ENCODE data around the gene DBI. TPM values are rescaled to one million over a fixed set of nuclear protein-coding genes. Genes with fewer than 3 reads are reported as not detected.

DBI gene
- total and polyA plus RNA-seq, 2 experiments from 2014 or later, result 171 to 873 TPM

DNA sequence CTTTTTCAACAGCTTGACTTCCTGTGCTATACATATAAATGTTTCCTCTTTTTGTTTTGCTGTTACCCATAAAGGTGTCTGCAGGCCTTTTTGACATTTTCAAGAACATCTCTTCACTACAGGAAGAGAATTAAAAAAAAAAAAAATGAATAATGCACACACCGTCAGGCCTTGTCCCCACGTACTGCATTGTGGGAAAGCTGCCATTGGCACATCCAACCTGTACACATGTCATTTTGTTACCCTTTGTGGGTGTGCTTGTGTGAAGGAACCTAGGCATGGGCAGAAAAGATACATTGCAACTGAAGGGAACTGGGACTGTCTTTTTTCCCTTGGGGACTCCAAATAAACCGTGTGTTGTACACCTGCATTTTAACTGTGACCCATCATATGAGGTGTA is 48.1 kb downstream of the DBI start (continued):
- TF ChIP-seq, protein P1, sequence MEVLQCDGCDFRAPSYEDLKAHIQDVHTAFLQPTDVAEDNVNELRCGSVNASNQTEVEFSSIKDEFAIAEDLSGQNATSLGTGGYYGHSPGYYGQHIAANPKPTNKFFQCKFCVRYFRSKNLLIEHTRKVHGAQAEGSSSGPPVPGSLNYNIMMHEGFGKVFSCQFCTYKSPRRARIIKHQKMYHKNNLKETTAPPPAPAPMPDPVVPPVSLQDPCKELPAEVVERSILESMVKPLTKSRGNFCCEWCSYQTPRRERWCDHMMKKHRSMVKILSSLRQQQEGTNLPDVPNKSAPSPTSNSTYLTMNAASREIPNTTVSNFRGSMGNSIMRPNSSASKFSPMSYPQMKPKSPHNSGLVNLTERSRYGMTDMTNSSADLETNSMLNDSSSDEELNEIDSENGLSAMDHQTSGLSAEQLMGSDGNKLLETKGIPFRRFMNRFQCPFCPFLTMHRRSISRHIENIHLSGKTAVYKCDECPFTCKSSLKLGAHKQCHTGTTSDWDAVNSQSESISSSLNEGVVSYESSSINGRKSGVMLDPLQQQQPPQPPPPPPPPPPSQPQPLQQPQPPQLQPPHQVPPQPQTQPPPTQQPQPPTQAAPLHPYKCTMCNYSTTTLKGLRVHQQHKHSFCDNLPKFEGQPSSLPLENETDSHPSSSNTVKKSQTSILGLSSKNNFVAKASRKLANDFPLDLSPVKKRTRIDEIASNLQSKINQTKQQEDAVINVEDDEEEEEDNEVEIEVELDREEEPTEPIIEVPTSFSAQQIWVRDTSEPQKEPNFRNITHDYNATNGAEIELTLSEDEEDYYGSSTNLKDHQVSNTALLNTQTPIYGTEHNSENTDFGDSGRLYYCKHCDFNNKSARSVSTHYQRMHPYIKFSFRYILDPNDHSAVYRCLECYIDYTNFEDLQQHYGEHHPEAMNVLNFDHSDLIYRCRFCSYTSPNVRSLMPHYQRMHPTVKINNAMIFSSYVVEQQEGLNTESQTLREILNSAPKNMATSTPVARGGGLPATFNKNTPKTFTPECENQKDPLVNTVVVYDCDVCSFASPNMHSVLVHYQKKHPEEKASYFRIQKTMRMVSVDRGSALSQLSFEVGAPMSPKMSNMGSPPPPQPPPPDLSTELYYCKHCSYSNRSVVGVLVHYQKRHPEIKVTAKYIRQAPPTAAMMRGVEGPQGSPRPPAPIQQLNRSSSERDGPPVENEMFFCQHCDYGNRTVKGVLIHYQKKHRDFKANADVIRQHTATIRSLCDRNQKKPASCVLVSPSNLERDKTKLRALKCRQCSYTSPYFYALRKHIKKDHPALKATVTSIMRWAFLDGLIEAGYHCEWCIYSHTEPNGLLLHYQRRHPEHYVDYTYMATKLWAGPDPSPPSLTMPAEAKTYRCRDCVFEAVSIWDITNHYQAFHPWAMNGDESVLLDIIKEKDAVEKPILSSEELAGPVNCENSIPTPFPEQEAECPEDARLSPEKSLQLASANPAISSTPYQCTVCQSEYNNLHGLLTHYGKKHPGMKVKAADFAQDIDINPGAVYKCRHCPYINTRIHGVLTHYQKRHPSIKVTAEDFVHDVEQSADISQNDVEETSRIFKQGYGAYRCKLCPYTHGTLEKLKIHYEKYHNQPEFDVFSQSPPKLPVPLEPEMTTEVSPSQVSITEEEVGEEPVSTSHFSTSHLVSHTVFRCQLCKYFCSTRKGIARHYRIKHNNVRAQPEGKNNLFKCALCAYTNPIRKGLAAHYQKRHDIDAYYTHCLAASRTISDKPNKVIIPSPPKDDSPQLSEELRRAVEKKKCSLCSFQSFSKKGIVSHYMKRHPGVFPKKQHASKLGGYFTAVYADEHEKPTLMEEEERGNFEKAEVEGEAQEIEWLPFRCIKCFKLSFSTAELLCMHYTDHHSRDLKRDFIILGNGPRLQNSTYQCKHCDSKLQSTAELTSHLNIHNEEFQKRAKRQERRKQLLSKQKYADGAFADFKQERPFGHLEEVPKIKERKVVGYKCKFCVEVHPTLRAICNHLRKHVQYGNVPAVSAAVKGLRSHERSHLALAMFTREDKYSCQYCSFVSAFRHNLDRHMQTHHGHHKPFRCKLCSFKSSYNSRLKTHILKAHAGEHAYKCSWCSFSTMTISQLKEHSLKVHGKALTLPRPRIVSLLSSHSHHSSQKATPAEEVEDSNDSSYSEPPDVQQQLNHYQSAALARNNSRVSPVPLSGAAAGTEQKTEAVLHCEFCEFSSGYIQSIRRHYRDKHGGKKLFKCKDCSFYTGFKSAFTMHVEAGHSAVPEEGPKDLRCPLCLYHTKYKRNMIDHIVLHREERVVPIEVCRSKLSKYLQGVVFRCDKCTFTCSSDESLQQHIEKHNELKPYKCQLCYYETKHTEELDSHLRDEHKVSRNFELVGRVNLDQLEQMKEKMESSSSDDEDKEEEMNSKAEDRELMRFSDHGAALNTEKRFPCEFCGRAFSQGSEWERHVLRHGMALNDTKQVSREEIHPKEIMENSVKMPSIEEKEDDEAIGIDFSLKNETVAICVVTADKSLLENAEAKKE (CRISPR knock-in tag; IDR thresholded peaks at IDR 0.05), result no peak
- TF ChIP-seq EZH2 (IDR thresholded peaks at IDR 0.05; ENCODE audit: low read depth, unreplicated experiment) (no peak), EZH2phosphoT487 (IDR thresholded peaks at IDR 0.05; ENCODE audit: unreplicated experiment) (no peak), POLR2AphosphoS5 (IDR thresholded peaks at IDR 0.05; ENCODE audit: low read depth) (no peak)

- ATAC-seq, result no peak
- no peaks in the 10 kb centered on the region for H3K36me3 ChIP-seq (ENCODE audit: insufficient read depth)
- H3K9me3 Mint-ChIP-seq, result peaks cover 12% of the 10 kb centered on the region
Observed at GRCh38 chr2:119415630-119416029, 48.9 kb downstream of the DBI start.

More at GRCh38 chr2:119415630-119416029, 48.9 kb downstream of the DBI start:
- no peak overlapping the region for H3K27ac Mint-ChIP-seq
- no peaks in the 10 kb centered on the region for H4K20me1 ChIP-seq (replicated peaks; ENCODE audit: insufficient read depth)
- no peaks in the 10 kb centered on the region for H3K4me1 ChIP-seq (ENCODE audit: insufficient read depth)
- no peak for TF ChIP-seq STAT1 (IDR thresholded peaks at IDR 0.05; ENCODE audit: unreplicated experiment)
- TF ChIP-seq, protein P2, sequence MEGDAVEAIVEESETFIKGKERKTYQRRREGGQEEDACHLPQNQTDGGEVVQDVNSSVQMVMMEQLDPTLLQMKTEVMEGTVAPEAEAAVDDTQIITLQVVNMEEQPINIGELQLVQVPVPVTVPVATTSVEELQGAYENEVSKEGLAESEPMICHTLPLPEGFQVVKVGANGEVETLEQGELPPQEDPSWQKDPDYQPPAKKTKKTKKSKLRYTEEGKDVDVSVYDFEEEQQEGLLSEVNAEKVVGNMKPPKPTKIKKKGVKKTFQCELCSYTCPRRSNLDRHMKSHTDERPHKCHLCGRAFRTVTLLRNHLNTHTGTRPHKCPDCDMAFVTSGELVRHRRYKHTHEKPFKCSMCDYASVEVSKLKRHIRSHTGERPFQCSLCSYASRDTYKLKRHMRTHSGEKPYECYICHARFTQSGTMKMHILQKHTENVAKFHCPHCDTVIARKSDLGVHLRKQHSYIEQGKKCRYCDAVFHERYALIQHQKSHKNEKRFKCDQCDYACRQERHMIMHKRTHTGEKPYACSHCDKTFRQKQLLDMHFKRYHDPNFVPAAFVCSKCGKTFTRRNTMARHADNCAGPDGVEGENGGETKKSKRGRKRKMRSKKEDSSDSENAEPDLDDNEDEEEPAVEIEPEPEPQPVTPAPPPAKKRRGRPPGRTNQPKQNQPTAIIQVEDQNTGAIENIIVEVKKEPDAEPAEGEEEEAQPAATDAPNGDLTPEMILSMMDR (conservative IDR thresholded peaks at IDR 0.05; ENCODE audit: low read depth in 2 of 2), result no peak
- H3K27me3 Mint-ChIP-seq (ENCODE audit: insufficient read depth, low read depth, poor library complexity), result no peaks in the 10 kb centered on the region
- no peak overlapping the region for H3K27ac ChIP-seq (ENCODE audit: low read depth)
- no peaks in the 10 kb centered on the region for H3K79me2 ChIP-seq (replicated peaks; ENCODE audit: insufficient read depth)
- H3F3A ChIP-seq (replicated peaks; ENCODE audit: low read depth), result no peaks in the 10 kb centered on the region
- H2AFZ ChIP-seq, result no peak overlapping the region
- no peak overlapping the region for H3K4me3 Mint-ChIP-seq
- no peak overlapping the region for H3K4me3 ChIP-seq
- no peaks in the 10 kb centered on the region for H3K36me3 Mint-ChIP-seq (ENCODE audit: low read depth)
- H3K4me2 ChIP-seq, result no peak overlapping the region
- no peaks in the 10 kb centered on the region for H3K27me3 ChIP-seq (ENCODE audit: insufficient read depth)
- DNase-seq (ENCODE audit: low spot score), result no peak
- no peaks in the 10 kb centered on the region for H3K9me2 ChIP-seq (ENCODE audit: insufficient read depth)
- H3K4me1 Mint-ChIP-seq, result no peaks in the 10 kb centered on the region; the same call in 2 of the 3 replicates

All from GM23338 (cell line).